ENCODE measurements around the gene MYLK4. TPM values are rescaled to one million over a fixed set of nuclear protein-coding genes. Genes with fewer than 3 reads are reported as not detected.

Gene MYLK4
- polyA plus RNA-seq, 3 donors, result 0.04 to 0.45 (median 0.08) TPM

DNA sequence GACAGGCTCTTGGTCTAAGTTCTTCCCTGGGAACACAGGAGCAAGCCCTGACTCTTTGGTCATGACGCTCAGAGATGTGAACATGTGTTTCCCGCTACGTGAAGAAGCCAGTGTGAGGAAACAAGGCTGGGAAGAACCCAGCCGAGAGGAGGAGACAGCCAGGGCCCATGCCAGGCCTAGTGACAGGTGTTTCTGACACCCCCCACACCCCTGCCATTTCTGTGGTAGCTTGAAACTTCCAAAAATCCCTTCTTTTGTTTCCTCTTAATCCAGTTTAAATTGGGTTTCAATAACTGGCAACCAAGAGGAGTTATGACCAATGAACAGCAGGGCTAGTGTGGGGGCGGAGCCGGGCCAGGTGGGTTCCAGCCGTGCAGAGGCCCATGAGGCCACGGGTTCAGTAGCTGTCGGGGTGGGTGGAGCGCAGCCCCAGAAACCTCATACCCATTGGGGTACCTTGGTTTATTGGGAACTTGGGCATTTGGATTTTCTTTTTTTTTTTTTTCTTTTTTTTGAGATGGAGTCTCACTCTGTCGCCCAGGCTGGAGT lies 47.9 kb upstream of the MYLK4 start:
- Histone ChIP-seq H3K9me3 (replicated peaks in 1 of 2; ENCODE audit: control insufficient read depth in 1 of 2, insufficient read depth in 1 of 2, low read length in 2 of 2) (no peaks in the 10 kb centered on the region), H2AFZ (ENCODE audit: insufficient read depth, low read depth, low read length, poor library complexity, severe bottlenecking) (no peak overlapping the region), H3K27me3 (ENCODE audit: control insufficient read depth in 2 of 2, insufficient read depth in 2 of 2, low read length in 2 of 2) (no peaks in the 10 kb centered on the region), H3K79me2 (ENCODE audit: insufficient read depth, low read length) (peaks cover 10% of the 10 kb centered on the region), H3K4me1 (ENCODE audit: control insufficient read depth in 1 of 2, insufficient read depth in 2 of 2, low read length in 2 of 2) (peaks cover 61 to 62% of the 10 kb centered on the region in 2 donors), H3K36me3 (replicated peaks in 1 of 2; ENCODE audit: control insufficient read depth in 1 of 2, insufficient read depth in 2 of 2, low read length in 2 of 2) (no peaks in the 10 kb centered on the region), H3K4me3 (replicated peaks in 1 of 3; ENCODE audit: low read depth in 2 of 3, low read length in 3 of 3) (no peak overlapping the region), H3K4me2 (replicated peaks; ENCODE audit: extremely low read depth, low read length, poor library complexity, severe bottlenecking) (no peak overlapping the region), H3K9ac (ENCODE audit: insufficient read depth, low read length, poor library complexity, severe bottlenecking) (no peak overlapping the region), H3K27ac (ENCODE audit: low read depth in 1 of 2, low read length in 2 of 2) (peak overlapping the region in 1 of 2 donors; percentile 95), H4K20me1 (ENCODE audit: insufficient read depth, low read length) (no peaks in the 10 kb centered on the region)
- Mint-ChIP-seq H3K9me3 (peaks cover 0 to 4% (median 0%) of the 10 kb centered on the region in 7 donors), H3K4me1 (peaks cover 65% of the 10 kb centered on the region), H3K4me3 (no peak overlapping the region), H3K27ac (peak overlapping the region; percentile 6 to 99 (median 84)), H3K36me3 (no peaks in the 10 kb centered on the region), H3K27me3 (ENCODE audit: low read depth in 3 of 3) (no peaks in the 10 kb centered on the region)
- WGBS (ENCODE audit: insufficient coverage), result 50% methylated on average over 8 of the region's 11 CpGs
- no peak for DNase-seq
- intact Hi-C loops (cut with micrococcal nuclease), result no loop called here
- TF ChIP-seq CTCF (IDR thresholded peaks at IDR 0.05), result no peak

GRCh38 chr6:2797564-2798031 lies 46.9 kb upstream of the MYLK4 start:
- Mint-ChIP-seq H3K4me3 (no peak overlapping the region), H3K36me3 (peaks cover 0 to 2% of the 10 kb centered on the region in 2 donors), H3K27ac (peak overlapping the region; percentile 97 to 100 (median 99)), H3K9me3 (peaks cover 0 to 4% (median 0%) of the 10 kb centered on the region in 7 donors), H3K27me3 (ENCODE audit: low read depth in 3 of 3) (peaks cover 0 to 4% (median under 1%) of the 10 kb centered on the region in 3 donors), H3K4me1 (peaks cover 76% of the 10 kb centered on the region)
- Histone ChIP-seq H3K36me3 (replicated peaks in 1 of 2; ENCODE audit: control insufficient read depth in 1 of 2, insufficient read depth in 2 of 2, low read length in 2 of 2) (no peaks in the 10 kb centered on the region), H4K20me1 (ENCODE audit: insufficient read depth, low read length) (no peaks in the 10 kb centered on the region), H3K9ac (ENCODE audit: insufficient read depth, low read length, poor library complexity, severe bottlenecking) (no peak overlapping the region), H3K4me2 (replicated peaks; ENCODE audit: extremely low read depth, low read length, poor library complexity, severe bottlenecking) (peak overlapping the region; percentile 27), H3K27ac (ENCODE audit: low read depth in 1 of 2, low read length in 2 of 2) (peak overlapping the region; percentile 94 to 95), H3K4me3 (replicated peaks in 1 of 3; ENCODE audit: low read depth in 2 of 3, low read length in 3 of 3) (peak overlapping the region in 1 of 3 experiments; percentile 13), H3K79me2 (ENCODE audit: insufficient read depth, low read length) (peaks cover 10% of the 10 kb centered on the region), H2AFZ (ENCODE audit: insufficient read depth, low read depth, low read length, poor library complexity, severe bottlenecking) (no peak overlapping the region), H3K27me3 (ENCODE audit: control insufficient read depth in 2 of 2, insufficient read depth in 2 of 2, low read length in 2 of 2) (no peaks in the 10 kb centered on the region), H3K4me1 (ENCODE audit: control insufficient read depth in 1 of 2, insufficient read depth in 2 of 2, low read length in 2 of 2) (peaks cover 72 to 73% of the 10 kb centered on the region in 2 donors), H3K9me3 (replicated peaks in 1 of 2; ENCODE audit: control insufficient read depth in 1 of 2, insufficient read depth in 1 of 2, low read length in 2 of 2) (no peaks in the 10 kb centered on the region)
- 0% methylated on average over 1 of the region's 3 CpGs for WGBS (ENCODE audit: insufficient coverage)
- no peak for DNase-seq
- intact Hi-C loops (cut with micrococcal nuclease), result loop anchor here in 1 of 2 donors (1.0 kb wide), 1 partner anchor 41 kb away; no protein-coding TSS in a partner anchor
- no peak for TF ChIP-seq CTCF (IDR thresholded peaks at IDR 0.05)
